OCI-LY1 (cell line): ENCODE measurements around the gene DPPA2.

Experiments
- EZH2 ChIP-seq: fragments of 200-600 bp; sonication (generic), shearing (Covaris generic); IDR thresholded peaks from 2 replicates; pipeline ENCODE4 v1.8.0; 2017; ENCODE audit warnings: borderline replicate concordance, mixed run types, mild to moderate bottlenecking, antibody characterized with exemption, low read length, moderate library complexity, mixed read lengths
- TF ChIP-seq, protein P1 (sequence below): fragments of 200-600 bp; sonication (generic), shearing (Covaris generic); IDR thresholded peaks from 2 replicates; pipeline ENCODE4 v1.5.1; 2017; ENCODE audit warnings: mild to moderate bottlenecking, antibody characterized with exemption, low read length, moderate library complexity, mixed read lengths

DNA sequence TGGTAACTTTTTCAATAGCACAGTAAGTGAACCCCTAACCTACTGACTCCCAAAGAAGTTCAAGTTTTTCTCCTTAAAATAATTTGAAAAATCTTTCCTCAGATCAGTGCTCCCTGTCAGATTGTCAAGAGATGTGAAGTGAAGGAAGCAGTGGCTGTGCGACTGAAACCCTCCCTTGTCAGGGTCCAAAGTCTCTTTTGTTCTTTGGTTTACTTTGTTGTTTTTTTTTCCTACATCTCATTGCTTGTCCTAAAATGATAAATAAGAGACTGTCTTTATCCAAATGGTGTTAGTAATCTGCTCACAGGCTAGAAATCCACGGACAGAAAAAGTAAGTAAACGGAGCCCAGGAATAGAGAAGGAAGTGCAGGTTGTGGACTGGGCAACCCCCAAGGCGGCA lies 22.0 kb upstream of the DPPA2 start:
- TF ChIP-seq, protein P1, sequence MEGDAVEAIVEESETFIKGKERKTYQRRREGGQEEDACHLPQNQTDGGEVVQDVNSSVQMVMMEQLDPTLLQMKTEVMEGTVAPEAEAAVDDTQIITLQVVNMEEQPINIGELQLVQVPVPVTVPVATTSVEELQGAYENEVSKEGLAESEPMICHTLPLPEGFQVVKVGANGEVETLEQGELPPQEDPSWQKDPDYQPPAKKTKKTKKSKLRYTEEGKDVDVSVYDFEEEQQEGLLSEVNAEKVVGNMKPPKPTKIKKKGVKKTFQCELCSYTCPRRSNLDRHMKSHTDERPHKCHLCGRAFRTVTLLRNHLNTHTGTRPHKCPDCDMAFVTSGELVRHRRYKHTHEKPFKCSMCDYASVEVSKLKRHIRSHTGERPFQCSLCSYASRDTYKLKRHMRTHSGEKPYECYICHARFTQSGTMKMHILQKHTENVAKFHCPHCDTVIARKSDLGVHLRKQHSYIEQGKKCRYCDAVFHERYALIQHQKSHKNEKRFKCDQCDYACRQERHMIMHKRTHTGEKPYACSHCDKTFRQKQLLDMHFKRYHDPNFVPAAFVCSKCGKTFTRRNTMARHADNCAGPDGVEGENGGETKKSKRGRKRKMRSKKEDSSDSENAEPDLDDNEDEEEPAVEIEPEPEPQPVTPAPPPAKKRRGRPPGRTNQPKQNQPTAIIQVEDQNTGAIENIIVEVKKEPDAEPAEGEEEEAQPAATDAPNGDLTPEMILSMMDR: no peak
- TF ChIP-seq EZH2: no peak
